Fibroblast of pulmonary artery (primary cell): ENCODE data around the gene IGF2R.

Source experiments
- DNase-seq: peaks from one replicate; pipeline ENCODE4 v3.0.0-alpha.2; 2010; ENCODE audit warnings: low read depth
- H3K4me3 ChIP-seq: replicated peaks from 2 replicates; pipeline ENCODE4 v1.5.1; 2011; ENCODE audit warnings: low read depth, mild to moderate bottlenecking, control low read depth, low read length, moderate library complexity
- TF ChIP-seq, protein P1 (sequence below): IDR thresholded peaks from 2 replicates; pipeline ENCODE4 v1.5.1; 2011; ENCODE audit warnings: mild to moderate bottlenecking, control low read depth, low read length, inconsistent platforms; ENCODE audit errors: missing control alignments

The IGF2R gene

DNA sequence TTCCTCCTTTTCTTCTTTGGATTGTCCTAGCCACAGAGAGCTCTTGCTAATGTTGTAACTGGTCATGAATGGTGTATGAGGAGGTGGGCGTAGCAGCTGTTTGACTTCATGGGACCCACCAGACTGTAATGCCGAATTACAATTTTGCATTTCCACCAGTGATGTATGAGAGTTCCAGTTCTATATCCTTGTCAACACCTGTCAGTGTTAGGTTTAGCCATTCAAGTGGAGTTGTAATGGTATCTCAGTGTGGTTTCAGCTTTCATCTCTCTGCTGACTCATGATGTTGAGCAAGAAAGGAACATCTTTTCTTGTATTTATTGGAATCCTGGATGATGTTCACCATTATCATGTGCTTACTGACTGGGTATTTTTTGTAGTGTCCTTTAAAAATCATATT is 5.1 kb downstream of the IGF2R start:
- peak; percentile 67 for DNase-seq
- no peak overlapping the region for H3K4me3 ChIP-seq
- TF ChIP-seq, protein P1, sequence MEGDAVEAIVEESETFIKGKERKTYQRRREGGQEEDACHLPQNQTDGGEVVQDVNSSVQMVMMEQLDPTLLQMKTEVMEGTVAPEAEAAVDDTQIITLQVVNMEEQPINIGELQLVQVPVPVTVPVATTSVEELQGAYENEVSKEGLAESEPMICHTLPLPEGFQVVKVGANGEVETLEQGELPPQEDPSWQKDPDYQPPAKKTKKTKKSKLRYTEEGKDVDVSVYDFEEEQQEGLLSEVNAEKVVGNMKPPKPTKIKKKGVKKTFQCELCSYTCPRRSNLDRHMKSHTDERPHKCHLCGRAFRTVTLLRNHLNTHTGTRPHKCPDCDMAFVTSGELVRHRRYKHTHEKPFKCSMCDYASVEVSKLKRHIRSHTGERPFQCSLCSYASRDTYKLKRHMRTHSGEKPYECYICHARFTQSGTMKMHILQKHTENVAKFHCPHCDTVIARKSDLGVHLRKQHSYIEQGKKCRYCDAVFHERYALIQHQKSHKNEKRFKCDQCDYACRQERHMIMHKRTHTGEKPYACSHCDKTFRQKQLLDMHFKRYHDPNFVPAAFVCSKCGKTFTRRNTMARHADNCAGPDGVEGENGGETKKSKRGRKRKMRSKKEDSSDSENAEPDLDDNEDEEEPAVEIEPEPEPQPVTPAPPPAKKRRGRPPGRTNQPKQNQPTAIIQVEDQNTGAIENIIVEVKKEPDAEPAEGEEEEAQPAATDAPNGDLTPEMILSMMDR: no peak

DNA sequence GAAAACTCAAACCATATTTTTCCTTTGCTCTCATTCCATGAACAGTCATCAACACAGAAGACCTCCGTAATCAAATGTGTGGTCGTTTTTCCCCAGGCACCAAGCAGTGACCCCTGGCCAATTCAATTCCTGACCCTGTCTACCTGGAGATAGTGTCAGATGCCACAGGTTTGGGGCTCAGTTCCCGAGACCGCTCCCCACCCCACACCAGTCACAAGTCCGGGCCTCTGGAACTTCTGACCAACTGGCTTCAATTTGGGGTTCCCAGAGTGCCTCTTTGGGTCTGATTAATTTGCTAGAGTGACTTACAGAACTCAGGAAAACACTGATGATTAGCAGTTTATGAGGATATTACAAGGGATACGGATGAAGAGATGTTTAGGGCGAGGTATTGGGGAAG is 6.0 kb downstream of the IGF2R start:
- TF ChIP-seq, protein P1: no peak
- no peak for DNase-seq
- H3K4me3 ChIP-seq: no peak overlapping the region

DNA sequence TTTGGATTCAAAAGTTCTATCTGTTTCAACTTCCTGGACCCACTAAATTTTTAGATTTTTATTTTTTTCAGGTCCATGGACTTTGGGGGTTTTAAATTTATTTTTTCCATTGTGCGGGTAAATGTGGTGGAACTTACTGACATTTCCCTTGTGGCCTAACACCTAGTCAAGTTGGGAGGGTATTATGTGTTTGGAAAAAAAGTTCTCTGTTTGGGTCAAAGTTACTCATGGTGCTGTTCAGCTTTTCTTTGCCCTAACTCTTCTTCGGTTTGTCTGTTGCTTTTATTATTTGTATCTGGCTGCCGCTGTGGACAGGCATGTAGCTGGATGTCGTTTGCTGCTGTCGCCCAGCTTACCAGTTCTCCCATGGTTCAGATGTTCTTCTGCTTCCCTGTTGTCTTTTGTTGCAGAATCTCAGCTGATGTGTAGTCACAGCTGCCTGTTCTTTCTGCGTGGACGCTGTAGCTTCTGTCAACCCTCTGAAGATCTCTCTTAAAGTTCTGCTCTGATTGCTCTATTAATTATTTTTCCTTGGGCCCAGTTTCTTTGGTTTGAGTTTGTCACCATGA is 7.9 kb downstream of the IGF2R start:
- TF ChIP-seq, protein P1: no peak
- H3K4me3 ChIP-seq: no peak overlapping the region
- no peak for DNase-seq

DNA sequence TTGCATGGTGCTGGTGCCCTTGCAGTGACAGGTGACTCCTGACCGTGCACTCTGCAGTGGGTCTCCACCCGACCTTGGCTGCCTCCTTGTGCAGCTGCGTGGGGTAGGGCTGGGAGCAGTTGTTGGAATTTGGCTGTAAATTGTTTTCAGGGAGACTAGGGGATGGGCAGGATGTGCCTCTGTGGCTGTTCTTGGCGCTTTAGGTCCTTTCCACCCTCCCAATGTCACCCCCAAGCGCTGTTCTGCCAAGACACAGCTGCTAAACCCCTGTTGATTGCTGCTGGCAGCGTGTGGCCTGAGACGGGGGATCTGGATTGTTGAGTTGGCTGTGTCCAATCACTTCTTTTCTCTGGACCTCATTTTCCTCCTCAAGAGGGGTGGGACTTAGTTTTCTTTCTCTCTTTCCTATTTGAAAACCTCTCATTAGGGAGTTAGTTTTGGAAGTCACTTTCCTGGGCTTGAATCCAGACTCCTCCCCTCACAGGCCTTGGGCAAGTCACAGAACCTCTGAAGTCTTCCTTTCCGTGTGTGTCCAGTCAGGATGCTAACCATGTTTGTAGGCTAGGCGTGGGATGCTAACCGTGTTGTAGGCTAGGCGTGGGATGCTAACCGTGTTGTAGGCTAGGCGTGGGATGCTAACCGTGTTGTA is 8.5 kb downstream of the IGF2R start:
- DNase-seq: peak; percentile 87
- TF ChIP-seq, protein P1: no peak
- no peak overlapping the region for H3K4me3 ChIP-seq

DNA sequence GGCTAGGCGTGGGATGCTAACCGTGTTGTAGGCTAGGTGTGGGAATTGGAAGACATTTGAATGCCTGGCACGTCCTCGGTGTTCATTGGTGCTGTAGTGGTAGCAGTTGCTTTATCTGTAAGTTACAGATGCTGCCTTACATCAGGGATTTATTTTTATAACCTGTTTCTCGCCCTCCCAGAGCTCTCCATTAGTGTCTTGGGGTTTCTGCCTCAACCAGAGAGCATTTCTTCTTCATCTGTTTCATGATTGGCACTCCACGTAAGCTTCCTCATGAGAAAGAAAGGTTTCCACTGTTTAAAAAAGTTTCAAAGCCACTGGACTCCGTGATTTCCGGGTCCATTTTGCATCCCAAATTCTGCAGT is 9.0 kb downstream of the IGF2R start:
- H3K4me3 ChIP-seq: no peak overlapping the region
- TF ChIP-seq, protein P1: no peak
- DNase-seq: no peak

DNA sequence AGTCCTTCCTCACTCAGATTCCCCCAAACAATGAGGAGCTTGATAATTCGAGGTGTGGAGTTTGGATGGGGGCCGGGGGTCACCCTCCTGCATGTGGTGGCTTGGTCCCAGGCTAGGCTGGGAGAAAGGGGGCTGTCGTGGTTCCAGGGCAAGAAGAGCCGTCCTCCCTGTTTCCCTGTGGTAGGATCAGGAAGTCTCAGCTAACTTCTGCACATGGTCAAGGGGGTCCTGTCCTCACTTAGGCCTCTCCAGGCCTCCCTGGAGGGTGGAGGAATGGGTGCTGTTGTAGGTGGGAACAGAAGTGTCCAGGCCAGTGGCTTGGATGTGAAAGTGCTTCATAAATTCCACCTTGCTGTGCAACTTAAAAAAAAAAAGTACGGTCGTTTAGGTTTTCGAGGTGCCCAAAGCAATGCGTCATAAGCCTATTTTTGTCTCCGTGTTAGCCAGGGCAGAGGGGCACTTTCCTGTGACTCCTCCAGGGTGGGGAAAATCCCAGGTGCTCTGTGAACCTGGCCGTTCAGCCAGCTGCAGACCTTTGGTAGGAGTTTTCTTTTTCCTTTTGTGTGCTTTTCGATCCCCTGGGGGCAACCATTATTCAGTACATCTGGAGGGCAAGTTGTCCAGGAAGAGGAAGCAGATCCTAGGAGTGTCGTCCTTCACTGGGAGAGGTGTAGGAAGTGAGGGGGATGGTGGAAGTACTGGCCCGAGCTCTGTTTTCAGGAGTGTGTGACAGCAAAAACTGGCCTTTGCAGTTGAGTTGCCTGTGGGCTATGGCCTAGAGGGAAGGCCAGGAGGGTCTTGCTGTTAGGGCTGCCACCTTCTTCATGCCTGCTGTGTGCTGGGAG is 9.6 kb downstream of the IGF2R start:
- TF ChIP-seq, protein P1: no peak
- no peak overlapping the region for H3K4me3 ChIP-seq
- no peak for DNase-seq
